ENCODE measurements around the gene CKAP2L. TPM values are rescaled to one million over a fixed set of nuclear protein-coding genes. Genes with fewer than 3 reads are reported as not detected.

CKAP2L gene
- total RNA-seq, result 2.1 and 15.4 TPM in 2 replicates

DNA sequence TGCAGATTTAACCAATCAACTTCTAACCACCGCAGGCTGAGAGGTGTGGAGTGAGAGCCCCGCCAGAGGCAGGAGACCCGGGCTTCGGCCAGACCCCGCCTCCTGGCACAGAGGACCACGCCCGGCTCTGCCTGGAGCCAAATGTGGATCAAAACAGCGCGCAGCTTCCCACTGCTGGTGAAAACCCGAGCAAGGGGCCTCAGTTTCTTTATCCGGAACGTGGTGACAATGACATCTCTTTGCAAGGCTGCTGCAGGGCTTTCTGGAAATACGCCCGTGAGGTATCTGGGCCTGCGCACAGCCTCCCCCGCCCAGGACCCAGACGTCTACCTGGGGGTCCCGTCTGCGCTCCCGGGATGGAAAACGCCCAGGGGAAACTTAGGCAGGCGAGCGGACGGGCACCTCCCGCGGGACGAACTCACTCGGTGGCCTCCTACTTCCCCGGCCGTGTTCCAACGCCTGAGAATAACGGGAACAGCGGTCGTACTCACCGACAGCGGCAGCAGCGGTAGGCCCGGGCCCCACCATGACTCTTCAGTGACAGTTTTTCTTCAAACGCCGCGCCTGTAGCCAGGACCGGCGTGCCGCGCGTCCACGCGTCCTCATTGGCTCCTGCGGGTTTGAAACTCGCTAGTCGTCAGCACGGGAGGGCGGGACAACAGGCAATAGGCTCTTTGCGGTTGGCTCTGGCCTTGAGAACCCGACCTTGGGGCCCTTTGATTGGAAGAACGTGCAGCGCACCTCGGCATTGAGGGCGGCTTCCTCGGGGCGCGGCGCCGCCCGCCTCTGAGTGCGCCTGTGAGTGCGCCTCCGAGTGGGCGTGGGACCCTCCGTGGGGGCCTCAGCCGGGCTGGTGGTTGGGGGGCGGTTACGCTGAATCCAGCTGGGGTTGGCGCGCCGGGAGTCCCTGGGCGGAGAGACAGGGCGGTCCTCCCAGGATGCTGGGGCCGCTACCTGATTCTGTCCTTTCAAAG is at the start of gene CKAP2L:
CKAP2L (minus strand) TSS at position 539 of the 974 bp plus-strand sequence; CDS start at position 528, 11 bp downstream.

GRCh38 chr2:112784199-112785189 is 20.1 kb upstream of the CKAP2L start, which contains the start of gene IL1A:
IL1A (minus strand) TSS chr2:112784493; CDS start chr2:112783770, 723 bp downstream.

GRCh38 chr2:112720785-112721184 is 43.6 kb downstream of the CKAP2L start, which contains the start of gene NT5DC4:
NT5DC4 (plus strand) TSS chr2:112721020; CDS start chr2:112721080, 60 bp downstream.

Other genes starting within 250 kb of the CKAP2L start
- gene POLR1B, start 222.1 kb downstream of the CKAP2L start, total RNA-seq, result 13.4 and 26.4 TPM in 2 replicates
- gene CHCHD5, start 180.0 kb downstream of the CKAP2L start, total RNA-seq, result 5.5 and 6.5 TPM in 2 replicates
- gene SLC20A1, start 118.7 kb downstream of the CKAP2L start, total RNA-seq, result 94.7 and 471 TPM in 2 replicates
- not detected in 2 replicates for gene NT5DC4, start 43.6 kb downstream of the CKAP2L start, total RNA-seq
- 86.3 and 90.0 TPM in 2 replicates for gene IL1A, start 19.9 kb upstream of the CKAP2L start, total RNA-seq
- gene IL1B, start 72.2 kb upstream of the CKAP2L start, total RNA-seq, result 159 and 281 TPM in 2 replicates
- gene IL37, start 146.6 kb upstream of the CKAP2L start, total RNA-seq, result not detected in 2 replicates
- not detected in 2 replicates for gene IL36G, start 213.4 kb upstream of the CKAP2L start, total RNA-seq
- not detected in 2 replicates for gene IL36A, start 240.8 kb upstream of the CKAP2L start, total RNA-seq

Data from smooth muscle cell of the umbilical artery (primary cell).